ENCODE data around the gene CIC.
"Not testable (repeated sequence)": the region's sequence is repeated elsewhere in the genome, so short reads cannot be mapped to it uniquely, and the experiment has no call there.

CIC gene

GRCh38 chr19:42325896-42326771, 57.1 kb downstream of the CIC start:
- Histone ChIP-seq H3K9ac (ENCODE audit: low read length) (peak overlapping the region; percentile 83), H3K9me3 (ENCODE audit: control insufficient read depth, low read depth, low read length) (no peaks in the 10 kb centered on the region), H3K4me1 (ENCODE audit: control insufficient read depth, low read depth, low read length) (peaks cover 7% of the 10 kb centered on the region), H3K36me3 (ENCODE audit: control insufficient read depth, low read depth, low read length) (no peaks in the 10 kb centered on the region), H3K4me3 (ENCODE audit: low read length) (peak overlapping the region; percentile 93), H3K27ac (ENCODE audit: low read length) (peak overlapping the region; percentile 18), H3K27me3 (ENCODE audit: control insufficient read depth, insufficient read depth, low read length) (peaks cover 32% of the 10 kb centered on the region)

GRCh38 chr19:42326969-42327368, 57.9 kb downstream of the CIC start:
- Histone ChIP-seq H3K4me1 (ENCODE audit: control insufficient read depth, low read depth, low read length) (peaks cover 7% of the 10 kb centered on the region), H3K27me3 (ENCODE audit: control insufficient read depth, insufficient read depth, low read length) (peaks cover 27% of the 10 kb centered on the region), H3K9ac (ENCODE audit: low read length) (no peak overlapping the region), H3K9me3 (ENCODE audit: control insufficient read depth, low read depth, low read length) (no peaks in the 10 kb centered on the region), H3K4me3 (ENCODE audit: low read length) (peak overlapping the region; percentile 93), H3K36me3 (ENCODE audit: control insufficient read depth, low read depth, low read length) (no peaks in the 10 kb centered on the region), H3K27ac (ENCODE audit: low read length) (no peak overlapping the region)

GRCh38 chr19:42327381-42327780, 58.3 kb downstream of the CIC start:
- Histone ChIP-seq H3K9me3 (ENCODE audit: control insufficient read depth, low read depth, low read length) (no peaks in the 10 kb centered on the region), H3K4me3 (ENCODE audit: low read length) (no peak overlapping the region), H3K9ac (ENCODE audit: low read length) (no peak overlapping the region), H3K27ac (ENCODE audit: low read length) (no peak overlapping the region), H3K36me3 (ENCODE audit: control insufficient read depth, low read depth, low read length) (no peaks in the 10 kb centered on the region), H3K27me3 (ENCODE audit: control insufficient read depth, insufficient read depth, low read length) (peaks cover 23% of the 10 kb centered on the region), H3K4me1 (ENCODE audit: control insufficient read depth, low read depth, low read length) (peaks cover 7% of the 10 kb centered on the region)

GRCh38 chr19:42328106-42328505, 59.1 kb downstream of the CIC start:
- Histone ChIP-seq H3K4me3 (ENCODE audit: low read length) (no peak overlapping the region), H3K9me3 (ENCODE audit: control insufficient read depth, low read depth, low read length) (no peaks in the 10 kb centered on the region), H3K27ac (ENCODE audit: low read length) (no peak overlapping the region), H3K9ac (ENCODE audit: low read length) (no peak overlapping the region), H3K4me1 (ENCODE audit: control insufficient read depth, low read depth, low read length) (peaks cover 7% of the 10 kb centered on the region), H3K36me3 (ENCODE audit: control insufficient read depth, low read depth, low read length) (no peaks in the 10 kb centered on the region), H3K27me3 (ENCODE audit: control insufficient read depth, insufficient read depth, low read length) (peaks cover 17% of the 10 kb centered on the region)

DNA sequence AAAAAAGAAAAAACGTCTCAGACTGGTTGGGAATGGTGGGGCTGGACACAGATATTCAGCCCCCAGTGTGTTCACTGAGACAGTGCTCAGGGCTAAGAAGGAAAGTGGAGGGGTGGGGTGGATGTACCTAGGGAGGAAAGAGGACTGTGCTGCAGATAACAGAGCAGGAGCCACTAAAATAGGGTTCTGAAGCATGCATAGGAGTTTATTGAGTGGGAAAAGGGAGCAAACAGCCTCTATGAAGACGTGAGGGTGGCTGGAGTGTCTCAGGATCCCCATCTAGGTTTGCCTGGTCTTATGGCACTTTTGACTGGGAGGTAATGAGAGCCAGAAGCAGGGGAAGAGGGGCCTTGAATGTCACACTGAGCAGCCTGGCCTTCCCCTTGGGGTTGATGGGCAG, 59.8 kb downstream of the CIC start:
- Histone ChIP-seq H3K9ac (ENCODE audit: low read length) (no peak overlapping the region), H3K27me3 (ENCODE audit: control insufficient read depth, insufficient read depth, low read length) (peaks cover 10% of the 10 kb centered on the region), H3K9me3 (ENCODE audit: control insufficient read depth, low read depth, low read length) (no peaks in the 10 kb centered on the region)

DNA sequence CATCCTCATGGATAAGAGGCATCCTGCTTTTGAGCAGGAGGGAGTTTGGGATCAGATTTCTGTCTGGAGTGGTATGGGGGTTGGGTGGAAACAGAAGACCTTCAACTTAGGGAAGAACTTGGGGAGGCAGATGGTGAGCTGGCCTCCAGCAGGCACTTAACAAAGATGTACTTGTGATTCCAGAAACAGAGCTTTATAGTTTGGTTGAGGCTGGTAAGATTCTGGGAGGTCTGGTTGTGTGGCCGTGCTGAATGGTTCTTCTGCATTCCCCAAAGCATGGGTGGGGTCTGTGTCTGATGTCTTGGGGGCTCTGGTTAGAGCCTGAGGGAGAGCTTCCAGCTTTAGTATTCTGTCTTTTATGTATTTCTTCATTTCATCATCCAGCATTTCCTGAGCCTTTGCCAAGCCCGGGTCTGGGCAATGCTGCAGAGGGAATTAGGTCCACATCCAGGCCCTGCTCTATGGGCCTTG, 61.2 kb downstream of the CIC start:
- H3K4me3 ChIP-seq (ENCODE audit: low read length): no peak overlapping the region
- no peak overlapping the region for H3K9ac ChIP-seq (ENCODE audit: low read length)
- H3K27ac ChIP-seq (ENCODE audit: low read length): no peak overlapping the region
- no peaks in the 10 kb centered on the region for H3K9me3 ChIP-seq (ENCODE audit: control insufficient read depth, low read depth, low read length)
- no peaks in the 10 kb centered on the region for H3K27me3 ChIP-seq (ENCODE audit: control insufficient read depth, insufficient read depth, low read length)
- H3K36me3 ChIP-seq (ENCODE audit: control insufficient read depth, low read depth, low read length): no peaks in the 10 kb centered on the region
- peaks cover 7% of the 10 kb centered on the region for H3K4me1 ChIP-seq (ENCODE audit: control insufficient read depth, low read depth, low read length)

More for the DNA sequence above, 59.8 kb downstream of the CIC start:
- H3K4me1 ChIP-seq (ENCODE audit: control insufficient read depth, low read depth, low read length): peaks cover 7% of the 10 kb centered on the region
- H3K27ac ChIP-seq (ENCODE audit: low read length): no peak overlapping the region
- no peak overlapping the region for H3K4me3 ChIP-seq (ENCODE audit: low read length)
- H3K36me3 ChIP-seq (ENCODE audit: control insufficient read depth, low read depth, low read length): no peaks in the 10 kb centered on the region

GRCh38 chr19:42331333-42331732, 62.3 kb downstream of the CIC start:
- H3K4me3 ChIP-seq (ENCODE audit: low read length); H3K4me1 ChIP-seq (ENCODE audit: control insufficient read depth, low read depth, low read length); H3K27me3 ChIP-seq (ENCODE audit: control insufficient read depth, insufficient read depth, low read length); H3K27ac ChIP-seq (ENCODE audit: low read length); H3K9ac ChIP-seq (ENCODE audit: low read length); H3K9me3 ChIP-seq (ENCODE audit: control insufficient read depth, low read depth, low read length); H3K36me3 ChIP-seq (ENCODE audit: control insufficient read depth, low read depth, low read length): not testable (repeated sequence)

DNA sequence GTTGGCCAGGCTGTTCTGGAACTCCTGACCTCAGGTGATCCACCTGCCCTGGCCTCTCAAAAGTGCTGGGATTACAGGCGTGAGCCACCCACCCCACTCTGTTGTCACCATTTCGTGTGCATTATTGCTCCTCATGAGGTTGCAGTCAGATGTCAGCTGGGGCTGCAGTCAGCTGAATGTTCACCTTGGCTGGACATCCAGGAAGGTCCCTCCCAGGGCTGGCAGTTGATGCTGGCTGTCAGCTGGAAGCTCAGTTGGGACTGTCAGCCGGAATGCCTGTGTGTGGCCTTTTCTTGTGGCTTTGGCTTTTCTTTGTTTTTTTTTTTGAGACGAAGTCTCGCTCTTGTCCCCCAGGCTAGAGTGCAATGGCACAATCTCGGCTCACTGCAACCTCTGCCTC, 63.0 kb downstream of the CIC start:
- no peak overlapping the region for H3K4me3 ChIP-seq (ENCODE audit: low read length)
- no peaks in the 10 kb centered on the region for H3K9me3 ChIP-seq (ENCODE audit: control insufficient read depth, low read depth, low read length)
- no peak overlapping the region for H3K9ac ChIP-seq (ENCODE audit: low read length)
- no peaks in the 10 kb centered on the region for H3K27me3 ChIP-seq (ENCODE audit: control insufficient read depth, insufficient read depth, low read length)
- H3K4me1 ChIP-seq (ENCODE audit: control insufficient read depth, low read depth, low read length): no peaks in the 10 kb centered on the region
- peaks cover 4% of the 10 kb centered on the region for H3K36me3 ChIP-seq (ENCODE audit: control insufficient read depth, low read depth, low read length)
- no peak overlapping the region for H3K27ac ChIP-seq (ENCODE audit: low read length)

DNA sequence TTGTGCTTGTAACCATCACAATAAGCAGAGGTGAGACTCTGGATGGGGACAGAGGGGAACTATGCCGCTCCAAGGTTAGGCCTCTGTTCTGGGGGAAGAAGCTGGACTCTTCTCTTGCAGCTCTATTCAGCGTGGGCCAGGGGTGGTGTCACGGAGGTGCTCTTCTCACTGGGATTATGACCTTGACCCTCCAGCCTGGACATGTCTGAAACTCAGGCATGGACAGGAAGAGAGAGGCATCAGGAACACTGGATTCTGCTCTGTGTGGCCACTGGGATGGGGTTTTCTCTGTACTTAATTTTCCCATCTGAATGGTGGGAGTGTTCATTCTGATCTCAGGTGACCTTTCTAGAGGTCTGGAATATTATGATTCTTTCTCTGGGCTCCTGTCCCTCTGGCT, 64.0 kb downstream of the CIC start:
- Histone ChIP-seq H3K9me3 (ENCODE audit: control insufficient read depth, low read depth, low read length) (no peaks in the 10 kb centered on the region), H3K27me3 (ENCODE audit: control insufficient read depth, insufficient read depth, low read length) (no peaks in the 10 kb centered on the region), H3K9ac (ENCODE audit: low read length) (no peak overlapping the region), H3K4me3 (ENCODE audit: low read length) (no peak overlapping the region), H3K36me3 (ENCODE audit: control insufficient read depth, low read depth, low read length) (peaks cover 7% of the 10 kb centered on the region), H3K4me1 (ENCODE audit: control insufficient read depth, low read depth, low read length) (no peaks in the 10 kb centered on the region), H3K27ac (ENCODE audit: low read length) (no peak overlapping the region)

- peaks cover 7% of the 10 kb centered on the region for H3K36me3 ChIP-seq (ENCODE audit: control insufficient read depth, low read depth, low read length)
- H3K9ac ChIP-seq (ENCODE audit: low read length): no peak overlapping the region
- H3K27ac ChIP-seq (ENCODE audit: low read length): no peak overlapping the region
- no peaks in the 10 kb centered on the region for H3K4me1 ChIP-seq (ENCODE audit: control insufficient read depth, low read depth, low read length)
- H3K9me3 ChIP-seq (ENCODE audit: control insufficient read depth, low read depth, low read length): no peaks in the 10 kb centered on the region
- no peak overlapping the region for H3K4me3 ChIP-seq (ENCODE audit: low read length)
- H3K27me3 ChIP-seq (ENCODE audit: control insufficient read depth, insufficient read depth, low read length): no peaks in the 10 kb centered on the region
Observed at GRCh38 chr19:42333975-42334696, 65.1 kb downstream of the CIC start.

- Histone ChIP-seq H3K27ac (ENCODE audit: low read length) (no peak overlapping the region), H3K9ac (ENCODE audit: low read length) (no peak overlapping the region), H3K4me1 (ENCODE audit: control insufficient read depth, low read depth, low read length) (no peaks in the 10 kb centered on the region), H3K9me3 (ENCODE audit: control insufficient read depth, low read depth, low read length) (no peaks in the 10 kb centered on the region), H3K4me3 (ENCODE audit: low read length) (no peak overlapping the region), H3K27me3 (ENCODE audit: control insufficient read depth, insufficient read depth, low read length) (no peaks in the 10 kb centered on the region), H3K36me3 (ENCODE audit: control insufficient read depth, low read depth, low read length) (peaks cover 7% of the 10 kb centered on the region)
Observed at GRCh38 chr19:42334697-42335373, 65.8 kb downstream of the CIC start.
